GM12891 (cell line): ENCODE results near the gene CCDC83.

ENCODE experiments used
- DNase-seq: peaks from one replicate; pipeline ENCODE4 v3.0.0; 2011; ENCODE audit warnings: low spot score; ENCODE audit not compliant: insufficient read length
- FAIRE-seq: peaks from 2 replicates; lab custom pipeline; 2011; peaks lifted over from hg19 to GRCh38; lab: Jason Lieb, UNC
- PAX5 ChIP-seq: IDR thresholded peaks from 2 replicates; pipeline ENCODE4 v1.6.1; 2011; ENCODE audit warnings: low read length, moderate library complexity, mild to moderate bottlenecking; ENCODE audit not compliant: insufficient read depth, severe bottlenecking
- POLR2A ChIP-seq: IDR thresholded peaks from 2 replicates; pipeline ENCODE4 v1.6.1; 2011; ENCODE audit warnings: low read depth, low read length, control low read depth
- POLR2AphosphoS5 ChIP-seq: IDR thresholded peaks from 2 replicates; pipeline ENCODE4 v1.6.1; 2011; ENCODE audit warnings: low read depth, low read length, control low read depth
- POU2F2 ChIP-seq: IDR thresholded peaks from 2 replicates; pipeline ENCODE4 v1.6.1; 2011; ENCODE audit warnings: low read depth, mild to moderate bottlenecking, control low read depth, low read length, moderate library complexity
- SPI1 ChIP-seq: IDR thresholded peaks from 2 replicates; pipeline ENCODE4 v1.6.1; 2011; ENCODE audit warnings: low read depth, low read length, control low read depth
- TAF1 ChIP-seq: IDR thresholded peaks from 2 replicates; pipeline ENCODE4 v1.6.1; 2011; ENCODE audit warnings: low read depth, low read length, control low read depth

The CCDC83 gene

GRCh38 chr11:85821636-85822035, 33.5 kb upstream of the CCDC83 start:
- no peak for DNase-seq
- TF ChIP-seq PAX5 (no peak), TAF1 (no peak), POLR2AphosphoS5 (no peak), POLR2A (no peak), SPI1 (no peak), POU2F2 (no peak)
- no peak for FAIRE-seq

- FAIRE-seq (no peak), DNase-seq (no peak)
- no peak for TF ChIP-seq POU2F2
- no peak for TF ChIP-seq SPI1
- no peak for TF ChIP-seq POLR2A
- no peak for TF ChIP-seq PAX5
Observed at GRCh38 chr11:85822814-85823213, 32.4 kb upstream of the CCDC83 start.

- FAIRE-seq, result no peak
- TF ChIP-seq PAX5 (no peak), TAF1 (no peak), POLR2AphosphoS5 (no peak), SPI1 (no peak), POLR2A (no peak), POU2F2 (no peak)
- no peak for DNase-seq
Observed at GRCh38 chr11:85823816-85824215, 31.4 kb upstream of the CCDC83 start.

- DNase-seq (no peak), FAIRE-seq (no peak)
- TF ChIP-seq POLR2AphosphoS5 (no peak), TAF1 (no peak), POU2F2 (no peak), POLR2A (no peak), PAX5 (no peak), SPI1 (no peak)
Observed at GRCh38 chr11:85825616-85826015, 29.6 kb upstream of the CCDC83 start.

GRCh38 chr11:85826116-85826855, 28.9 kb upstream of the CCDC83 start:
- FAIRE-seq (no peak), DNase-seq (peak; percentile 13)
- TF ChIP-seq SPI1 (no peak), PAX5 (no peak), POLR2A (no peak), POLR2AphosphoS5 (no peak), TAF1 (no peak), POU2F2 (no peak)

- TF ChIP-seq POLR2A, result no peak
- no peak for TF ChIP-seq POLR2AphosphoS5
- FAIRE-seq (no peak), DNase-seq (no peak)
Observed at GRCh38 chr11:85827748-85828639, 27.2 kb upstream of the CCDC83 start.

GRCh38 chr11:85828640-85828978, 26.6 kb upstream of the CCDC83 start:
- FAIRE-seq, result no peak
- no peak for TF ChIP-seq POLR2AphosphoS5
- TF ChIP-seq TAF1, result no peak
- TF ChIP-seq POU2F2, result no peak
- no peak for TF ChIP-seq SPI1
- TF ChIP-seq POLR2A, result no peak
- TF ChIP-seq PAX5, result no peak
- no peak for DNase-seq

- DNase-seq, result no peak
- no peak for FAIRE-seq
- no peak for TF ChIP-seq SPI1
- no peak for TF ChIP-seq POLR2A
- no peak for TF ChIP-seq TAF1
- TF ChIP-seq POLR2AphosphoS5, result no peak
- no peak for TF ChIP-seq PAX5
- no peak for TF ChIP-seq POU2F2
Observed at GRCh38 chr11:85829172-85829571, 26.0 kb upstream of the CCDC83 start.

GRCh38 chr11:85831050-85831449, 24.1 kb upstream of the CCDC83 start:
- TF ChIP-seq SPI1, result no peak
- no peak for TF ChIP-seq POU2F2
- TF ChIP-seq POLR2A, result no peak
- TF ChIP-seq PAX5, result no peak
- no peak for TF ChIP-seq POLR2AphosphoS5
- no peak for TF ChIP-seq TAF1
- DNase-seq (no peak), FAIRE-seq (no peak)
